Central memory CD4-positive, alpha-beta T cell (primary cell): ENCODE measurements around the gene MDC1.
"Not testable (repeated sequence)": the region's sequence is repeated elsewhere in the genome, so short reads cannot be mapped to it uniquely, and the experiment has no call there.

Experiments
- DNase-seq: peaks from one replicate; pipeline ENCODE4 v3.0.0; 2022

MDC1 gene

GRCh38 chr6:30723159-30723842 lies 6.2 kb upstream of the MDC1 start:
- not testable (repeated sequence) for DNase-seq

GRCh38 chr6:30722280-30723112 lies 5.4 kb upstream of the MDC1 start:
- peak; percentile 79 for DNase-seq

GRCh38 chr6:30722025-30722279 lies 4.9 kb upstream of the MDC1 start:
- not testable (repeated sequence) for DNase-seq

- DNase-seq, result peak; percentile 94
Observed at GRCh38 chr6:30721198-30722024, 4.3 kb upstream of the MDC1 start.

- peak; percentile 41 for DNase-seq
Observed at GRCh38 chr6:30720738-30721197, 3.7 kb upstream of the MDC1 start.

- peak; percentile 95 for DNase-seq
Observed at GRCh38 chr6:30719791-30720737, 3.0 kb upstream of the MDC1 start, which contains the start of gene TUBB. Gene TUBB, plus strand, starts transcription at chr6:30720352. Its CDS starts 155 bp downstream, at chr6:30720507.

GRCh38 chr6:30719356-30719755 lies 2.3 kb upstream of the MDC1 start:
- DNase-seq, result no peak

- not testable (repeated sequence) for DNase-seq
Observed at GRCh38 chr6:30717845-30718720, 1.0 kb upstream of the MDC1 start.

GRCh38 chr6:30716879-30717128 lies 277 bp downstream of the MDC1 start:
- no peak for DNase-seq

- DNase-seq, result no peak
Observed at GRCh38 chr6:30714263-30714662, 2.8 kb downstream of the MDC1 start.

GRCh38 chr6:30712441-30712945 lies 4.6 kb downstream of the MDC1 start:
- DNase-seq, result no peak

GRCh38 chr6:30711758-30712380 lies 5.2 kb downstream of the MDC1 start:
- DNase-seq, result no peak

GRCh38 chr6:30709101-30709868 lies 7.8 kb downstream of the MDC1 start:
- no peak for DNase-seq

- DNase-seq, result no peak
Observed at GRCh38 chr6:30707281-30707850, 9.7 kb downstream of the MDC1 start.

- no peak for DNase-seq
Observed at GRCh38 chr6:30705620-30706019, 11.5 kb downstream of the MDC1 start.

- no peak for DNase-seq
Observed at GRCh38 chr6:30703821-30704220, 13.3 kb downstream of the MDC1 start.

- no peak for DNase-seq
Observed at GRCh38 chr6:30703011-30703410, 14.1 kb downstream of the MDC1 start.

- no peak for DNase-seq
Observed at GRCh38 chr6:30700340-30700739, 16.7 kb downstream of the MDC1 start.

GRCh38 chr6:30696432-30696831 lies 20.6 kb downstream of the MDC1 start:
- DNase-seq, result no peak
